Measurements from ENCODE around the gene MRPL49. TPM values are rescaled to one million over a fixed set of nuclear protein-coding genes. Genes with fewer than 3 reads are reported as not detected.

Gene MRPL49
- total RNA-seq, 1 experiment from 2014 or later: 73.4 TPM

- no peak overlapping the region for H2AFZ ChIP-seq (ENCODE audit: low read length)
- H3K36me3 Mint-ChIP-seq (ENCODE audit: insufficient read depth in 1 of 3, low read depth in 3 of 3): peaks cover 32 to 66% (median 65%) of the 10 kb centered on the region in 3 experiments
Measured at GRCh38 chr11:65083134-65083833, 38.8 kb upstream of the MRPL49 start.

More at GRCh38 chr11:65083134-65083833, 38.8 kb upstream of the MRPL49 start:
- no peaks in the 10 kb centered on the region for H3K27me3 Mint-ChIP-seq (ENCODE audit: low read depth)
- H3K27ac Mint-ChIP-seq: peak overlapping the region; percentile 98 to 100 (median 99)
- Histone ChIP-seq H2BK20ac (ENCODE audit: low read depth, low read length, poor library complexity, severe bottlenecking) (no peak overlapping the region), H3K79me2 (ENCODE audit: insufficient read depth, low read length) (peaks cover 8% of the 10 kb centered on the region; the same call in 1 of the 2 replicates), H4K5ac (ENCODE audit: insufficient read length, low read depth, low read length) (no peak overlapping the region), H4K20me1 (ENCODE audit: control insufficient read depth, insufficient read depth, insufficient read length) (peaks cover 3% of the 10 kb centered on the region), H3K79me1 (ENCODE audit: insufficient read depth, low read depth, low read length, poor library complexity, severe bottlenecking) (peaks cover 5% of the 10 kb centered on the region), H4K8ac (replicated peaks; ENCODE audit: insufficient read length, low read depth, low read length) (no peak overlapping the region), H3K4ac (ENCODE audit: low read depth, low read length) (no peak overlapping the region; the same call in 1 of the 2 replicates), H3K27ac (ENCODE audit: insufficient read length, low read depth, low read length) (no peak overlapping the region), H3T11ph (ENCODE audit: low read length) (no peak overlapping the region), H3K18ac (ENCODE audit: insufficient read length, low read depth, low read length) (peak overlapping the region; percentile 56), H3K56ac (ENCODE audit: insufficient read length, low read depth, low read length) (no peak overlapping the region), H2BK120ac (ENCODE audit: low read depth, low read length, poor library complexity, severe bottlenecking) (no peak overlapping the region), H3K23ac (ENCODE audit: insufficient read length, low read depth, low read length) (no peak overlapping the region), H3K14ac (ENCODE audit: insufficient read depth, low read length) (peak overlapping the region; percentile 62; the same call in 1 of the 2 replicates), H4K91ac (ENCODE audit: insufficient read length, low read depth, low read length) (no peak overlapping the region), H3K23me2 (ENCODE audit: insufficient read length, low read depth, low read length, poor library complexity, severe bottlenecking) (peaks cover 12% of the 10 kb centered on the region), H3K9ac (ENCODE audit: extremely low read depth, insufficient read length, low read length) (peak overlapping the region; percentile 93), H2BK12ac (ENCODE audit: insufficient read length, low read depth, low read length) (no peak overlapping the region), H2AK5ac (ENCODE audit: insufficient read length, low read length) (no peak overlapping the region), H2BK15ac (ENCODE audit: low read depth, low read length) (no peak overlapping the region), H3K9me3 (ENCODE audit: control insufficient read depth, low read depth, low read length) (no peaks in the 10 kb centered on the region), H3K4me2 (ENCODE audit: insufficient read depth, insufficient read length, low read length) (peak overlapping the region; percentile 79), H2BK5ac (ENCODE audit: insufficient read length, low read length) (no peak overlapping the region), H3K4me1 (ENCODE audit: insufficient read depth, low read length) (no peaks in the 10 kb centered on the region), H3K27me3 (ENCODE audit: insufficient read depth, low read length) (no peaks in the 10 kb centered on the region)
- no CpG with 5 or more reads among the region's 13 CpGs for WGBS (ENCODE audit: extremely low coverage, insufficient read length, low lambda C conversion rate)
- no peak for TF ChIP-seq CTCF (conservative IDR thresholded peaks at IDR 0.05)
- no peaks in the 10 kb centered on the region; a peak in 1 of 5 replicates for H3K9me3 Mint-ChIP-seq
- no peak for DNase-seq
- peaks cover 15 to 22% of the 10 kb centered on the region in 2 experiments for H3K4me1 Mint-ChIP-seq
- H3K4me3 Mint-ChIP-seq: peak overlapping the region; percentile 97 to 99
